HG03039 (cell line): ENCODE measurements around the gene TMEM37.
"Not testable (repeated sequence)": the region's sequence is repeated elsewhere in the genome, so short reads cannot be mapped to it uniquely, and the experiment has no call there.

Experiments used
- ATAC-seq: cut with Tn5 transposase; IDR thresholded peaks from one replicate; pipeline ENCODE4 v1.9.1; 2021; ENCODE audit warnings: mild to moderate bottlenecking, moderate library complexity; ENCODE audit not compliant: unreplicated experiment

The TMEM37 gene

DNA sequence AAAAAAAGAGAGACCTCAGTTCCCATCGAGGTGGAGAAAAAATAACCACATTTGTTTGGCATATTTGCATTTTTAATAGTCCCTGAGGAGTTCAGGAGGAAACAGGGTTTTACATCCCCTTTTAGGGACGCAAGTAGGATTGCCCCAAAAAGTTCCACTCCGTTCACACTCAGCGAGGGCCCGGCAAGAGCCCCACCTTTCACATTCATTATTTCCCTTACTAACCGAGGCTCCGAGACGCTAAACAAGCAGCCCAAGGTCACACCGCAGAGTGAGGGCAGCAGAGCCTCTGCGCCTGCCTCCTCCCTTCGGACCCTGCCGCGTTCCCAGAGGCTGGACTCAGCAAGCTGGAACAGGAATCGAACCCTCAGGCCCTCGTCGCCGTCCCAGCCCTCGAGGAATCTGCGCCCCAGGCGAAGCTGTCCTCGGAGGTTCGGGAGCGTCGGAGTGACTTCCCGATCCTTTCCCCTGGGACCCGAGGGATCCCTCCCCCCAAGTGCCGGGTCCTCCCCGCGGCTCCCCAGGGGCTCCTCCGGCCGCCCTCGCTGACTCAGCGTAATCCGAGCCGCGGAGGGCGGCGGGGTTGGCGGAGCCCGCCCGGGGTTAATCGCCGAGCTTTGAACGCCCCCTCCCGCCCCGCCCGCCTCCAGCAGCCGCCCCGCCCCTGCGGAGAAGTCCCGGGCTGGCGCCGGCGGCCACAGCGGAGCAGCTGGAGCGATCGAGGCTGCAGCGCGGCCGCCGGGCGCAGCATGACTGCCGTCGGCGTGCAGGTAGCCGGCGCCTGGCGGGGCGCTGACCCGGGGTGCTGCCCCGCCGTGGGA, at the start of gene TMEM37:
TMEM37 (plus strand) TSS at position 700 of the 821 bp plus-strand sequence; CDS start at position 750, 50 bp downstream.
- peak; percentile 69 for ATAC-seq

DNA sequence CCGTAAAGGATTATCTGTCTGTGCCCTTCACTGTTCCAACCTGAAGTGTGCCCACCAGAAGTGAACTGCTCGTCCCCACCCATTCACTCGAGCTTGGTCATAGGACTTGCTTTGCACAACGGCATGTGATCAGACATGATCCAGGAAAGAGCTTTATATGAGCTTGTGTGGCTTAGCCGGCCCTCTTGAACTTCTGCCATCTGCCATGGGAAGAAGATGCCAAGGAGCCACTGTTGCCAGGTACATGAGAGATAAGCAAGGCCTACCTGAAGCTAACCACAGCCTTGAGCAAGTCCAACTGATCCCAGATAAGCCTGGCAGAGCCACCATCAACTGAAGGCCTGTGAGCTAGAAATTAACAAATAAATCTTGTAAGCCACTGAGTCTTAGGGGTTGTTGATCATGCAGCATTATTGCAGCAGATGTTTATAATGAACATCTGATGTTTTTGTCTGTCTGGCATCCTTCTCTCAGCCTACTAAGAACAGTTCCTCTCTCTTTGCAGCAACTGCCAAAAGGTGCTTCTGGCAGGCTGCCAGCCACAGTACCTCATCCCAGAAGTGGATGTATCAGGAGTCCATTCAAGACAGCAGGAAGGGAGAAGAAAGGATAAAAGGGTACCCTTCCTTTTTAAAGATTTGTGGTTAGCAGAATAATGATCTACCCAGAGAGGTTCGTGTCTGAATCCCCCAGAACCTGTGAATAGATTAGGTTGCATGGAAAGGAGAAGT, 48.1 kb upstream of the TMEM37 start:
- no peak for ATAC-seq

DNA sequence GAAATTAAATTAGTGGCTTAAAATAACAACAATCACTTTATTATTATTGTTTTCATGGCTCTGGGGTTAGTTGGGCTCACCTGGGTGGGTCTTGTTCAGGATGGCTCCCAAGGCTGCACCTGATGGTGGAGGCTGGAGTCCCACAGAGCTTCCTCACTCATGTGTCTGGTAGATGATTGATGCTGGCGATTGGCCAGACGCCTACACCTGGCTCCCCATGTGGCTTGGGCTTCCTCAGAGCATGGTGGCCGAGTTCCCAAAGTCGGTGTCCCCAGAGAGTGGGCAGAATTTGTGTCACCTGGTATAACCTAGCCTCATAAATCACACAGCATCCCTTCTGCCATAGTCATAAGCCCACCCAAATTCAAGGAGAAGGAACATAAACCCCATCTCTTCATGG, 46.7 kb upstream of the TMEM37 start:
- ATAC-seq = no peak

- no peak for ATAC-seq
These were observed 46.2 kb upstream of the TMEM37 start for GRCh38 chr2:119385466-119385865.

DNA sequence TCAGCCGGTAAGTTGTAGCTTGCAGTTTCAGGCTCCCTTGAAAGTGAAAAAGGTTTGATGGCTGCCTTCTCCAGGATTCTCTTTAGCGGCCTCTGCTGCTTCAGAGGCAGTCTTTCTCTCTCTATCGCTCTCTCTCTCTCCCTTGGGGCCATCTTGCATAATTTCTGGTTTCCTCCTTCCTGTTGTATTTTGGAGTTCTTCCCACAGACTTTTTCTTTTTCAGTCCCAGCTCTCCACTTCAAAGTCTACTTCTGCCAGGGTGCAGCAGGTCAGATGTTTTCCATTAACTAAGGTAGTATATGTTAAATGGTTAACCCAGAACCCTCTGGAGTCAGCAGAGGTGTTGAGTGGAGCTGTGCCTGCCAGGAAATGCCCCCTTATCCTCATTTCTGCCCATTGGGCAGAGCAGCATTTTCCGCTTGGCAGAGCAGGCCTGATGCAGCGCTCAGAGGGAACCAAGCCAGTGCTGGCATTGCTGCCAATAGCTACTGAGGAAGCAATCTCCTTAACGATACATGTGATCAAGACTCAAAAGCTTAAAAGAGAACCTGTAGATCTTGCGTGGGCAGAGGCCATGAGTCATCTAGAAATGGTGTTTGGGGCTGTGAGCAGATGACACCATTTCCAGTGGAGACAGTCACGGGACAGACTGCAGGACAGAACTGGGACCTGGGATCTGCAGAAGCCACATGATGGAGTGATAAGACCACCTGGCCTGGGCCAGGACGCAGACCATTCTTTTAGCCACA, 44.1 kb upstream of the TMEM37 start:
- ATAC-seq = peak; percentile 83

DNA sequence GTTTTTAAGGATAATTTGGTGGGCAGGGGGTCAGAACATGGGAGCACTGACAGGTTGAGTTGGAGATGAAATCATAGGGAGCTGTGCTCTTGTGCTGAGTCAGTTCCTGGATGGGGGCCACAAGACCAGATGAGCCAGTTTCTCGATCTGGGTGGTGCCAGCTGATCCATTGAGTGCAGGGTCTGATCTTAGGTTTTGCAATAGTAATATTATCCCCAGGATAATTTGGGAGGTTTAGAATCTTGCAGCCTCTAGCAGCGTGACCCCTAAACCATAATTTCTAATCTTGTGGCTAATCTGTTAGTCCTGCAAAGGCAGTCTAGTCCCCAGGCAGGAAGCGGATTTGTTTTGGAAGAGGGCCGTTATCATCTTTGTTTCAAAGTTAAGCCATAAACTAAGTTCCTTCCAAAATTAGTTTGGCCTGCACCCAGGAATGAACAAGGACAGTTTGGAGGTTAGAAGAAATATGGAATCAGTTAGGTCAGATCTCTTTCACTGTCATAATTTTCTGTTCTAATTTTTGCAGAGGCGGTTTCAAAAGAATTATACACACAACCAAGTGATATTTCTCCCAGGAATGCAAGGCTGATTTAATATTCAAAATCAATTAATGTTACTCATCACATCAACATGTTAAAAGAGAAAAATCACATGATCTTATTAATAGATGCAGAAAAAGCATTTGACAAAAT, 41.9 kb upstream of the TMEM37 start:
- no peak for ATAC-seq

DNA sequence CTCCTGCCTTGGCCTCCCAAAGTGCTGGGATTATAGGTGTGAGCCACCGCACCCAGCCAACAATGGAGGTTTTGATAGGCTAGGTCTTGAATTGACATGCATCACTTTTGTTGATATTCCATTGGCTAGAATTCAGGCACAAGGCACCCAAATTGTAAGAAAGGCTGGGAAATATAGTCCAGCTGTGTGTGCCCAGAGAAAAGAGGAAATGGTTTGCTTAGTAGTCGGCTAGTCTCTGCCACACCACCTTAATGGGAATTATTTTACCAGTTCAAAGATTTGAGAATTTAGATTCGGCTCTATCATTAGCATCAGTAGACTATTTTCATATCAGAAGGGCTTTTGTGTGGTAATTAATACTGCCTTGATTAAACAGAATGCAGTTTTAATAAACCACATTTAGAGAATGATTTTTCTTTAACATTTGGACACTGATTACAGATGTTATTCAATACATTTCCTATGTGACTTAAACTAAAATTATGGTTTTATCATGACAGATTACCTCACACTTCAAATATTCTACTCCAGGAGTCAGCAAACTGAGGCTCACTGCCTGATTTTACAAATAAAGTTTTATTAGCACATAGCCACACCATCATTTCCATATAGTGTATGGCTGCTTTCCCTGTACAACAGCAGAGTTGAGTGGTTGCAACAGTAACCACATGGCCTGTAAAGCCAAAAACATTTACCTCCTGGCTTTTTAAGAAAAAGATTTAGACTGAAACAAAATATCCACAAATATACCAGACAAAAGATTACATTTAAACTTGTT, 37.5 kb upstream of the TMEM37 start:
- ATAC-seq = no peak

DNA sequence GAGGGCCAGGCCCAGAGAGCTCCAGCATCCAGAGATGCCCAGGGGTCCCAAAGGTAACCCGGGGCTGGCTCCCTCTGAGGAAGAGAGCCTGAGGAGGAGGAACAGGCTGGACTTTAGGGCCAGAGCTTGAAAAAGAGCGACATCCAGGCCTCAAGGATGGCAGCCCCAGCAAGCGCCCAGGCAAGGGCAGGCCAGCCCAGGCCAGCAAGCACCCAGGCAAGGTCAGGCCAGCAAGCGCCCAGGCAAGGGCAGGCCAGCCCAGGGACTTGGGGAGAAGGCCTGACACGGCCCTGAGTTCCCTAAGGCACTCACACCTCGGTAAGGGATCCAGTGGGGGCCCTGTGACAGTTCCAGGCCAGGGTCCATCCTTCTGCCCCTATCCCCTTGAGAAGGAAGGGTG, 34.5 kb upstream of the TMEM37 start:
- ATAC-seq = no peak

DNA sequence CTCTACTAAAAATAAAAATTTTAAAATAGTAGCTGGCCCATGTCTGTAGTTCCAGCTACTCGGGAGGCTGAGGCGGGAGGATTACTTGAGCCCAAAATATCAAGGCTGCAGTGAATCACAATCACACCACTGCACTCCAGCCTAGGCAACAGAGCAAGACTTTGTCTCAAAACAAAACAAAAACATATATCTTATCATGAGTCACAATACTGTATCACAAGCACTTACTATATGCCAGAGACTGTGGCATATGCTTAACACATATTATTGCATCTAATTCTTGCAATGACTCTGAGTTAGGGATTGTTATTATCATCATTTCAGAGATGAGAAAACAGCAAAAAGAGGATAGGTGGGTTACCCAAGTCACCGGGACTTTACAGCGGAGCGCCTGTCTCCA, 29.5 kb upstream of the TMEM37 start:
- ATAC-seq = no peak

DNA sequence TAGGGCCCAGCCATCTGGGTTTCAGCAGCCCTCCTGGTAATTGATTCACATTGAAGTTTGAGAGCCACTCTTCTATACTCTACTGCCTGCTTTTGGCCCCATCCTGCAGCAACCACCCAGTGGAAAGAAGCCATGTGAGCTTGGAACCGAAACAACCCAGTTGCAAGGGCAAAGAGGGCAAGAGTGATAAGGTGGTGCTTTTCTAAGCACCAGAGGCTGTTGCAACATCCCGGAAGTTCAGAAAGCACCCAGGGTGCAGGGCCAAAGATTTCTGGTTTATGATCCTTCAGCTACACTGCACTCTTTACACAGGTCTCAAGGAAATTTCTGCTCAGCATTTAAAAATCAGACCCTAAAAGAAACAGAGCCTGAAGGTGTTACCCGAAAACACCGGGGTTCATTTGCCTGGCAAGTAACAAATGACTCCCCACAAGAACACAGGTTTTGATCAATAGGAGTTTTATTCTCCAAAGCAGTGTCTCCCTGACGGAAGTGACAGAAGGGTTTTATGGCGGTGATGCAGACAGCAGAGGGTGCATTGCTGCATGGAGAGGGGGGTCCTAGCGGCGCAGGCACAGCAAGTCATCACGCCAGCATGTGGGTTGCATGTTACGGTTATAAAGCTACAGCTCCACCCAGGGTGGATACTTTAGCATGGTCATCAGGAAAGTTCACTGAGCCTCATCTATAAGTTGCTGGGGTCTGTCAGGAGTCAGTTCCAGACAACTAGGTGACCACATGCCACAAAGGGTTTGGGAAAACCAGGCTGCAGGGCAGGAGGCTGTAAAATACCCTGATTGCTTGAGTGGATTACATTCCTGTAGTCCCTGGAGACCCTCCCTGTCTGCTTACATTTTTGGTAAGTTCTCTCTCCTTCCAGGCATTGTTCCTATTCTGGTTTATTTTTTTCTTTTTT, 28.8 kb upstream of the TMEM37 start:
- ATAC-seq = no peak

DNA sequence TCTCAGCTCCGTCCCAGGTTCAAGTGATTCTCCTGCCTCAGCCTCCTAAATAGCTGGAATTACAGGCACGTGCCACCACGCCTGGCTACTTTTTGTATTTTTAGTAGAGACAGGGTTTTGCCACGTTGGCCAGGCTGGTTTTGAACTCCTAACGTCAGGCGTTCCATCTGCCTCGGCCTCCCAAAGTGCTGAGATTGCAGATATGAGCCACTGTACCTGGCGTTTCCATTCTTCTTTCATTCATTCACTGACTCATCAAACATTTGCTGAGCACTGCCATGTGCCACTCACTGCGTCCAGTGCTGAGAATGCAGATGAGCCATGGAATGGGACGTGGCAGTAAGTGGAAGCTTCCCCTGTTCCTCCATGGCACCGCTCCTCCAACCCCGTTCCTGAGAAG, 28.0 kb upstream of the TMEM37 start:
- ATAC-seq = not testable (repeated sequence)

- no peak for ATAC-seq
These were observed 26.5 kb upstream of the TMEM37 start for GRCh38 chr2:119405151-119405550.

DNA sequence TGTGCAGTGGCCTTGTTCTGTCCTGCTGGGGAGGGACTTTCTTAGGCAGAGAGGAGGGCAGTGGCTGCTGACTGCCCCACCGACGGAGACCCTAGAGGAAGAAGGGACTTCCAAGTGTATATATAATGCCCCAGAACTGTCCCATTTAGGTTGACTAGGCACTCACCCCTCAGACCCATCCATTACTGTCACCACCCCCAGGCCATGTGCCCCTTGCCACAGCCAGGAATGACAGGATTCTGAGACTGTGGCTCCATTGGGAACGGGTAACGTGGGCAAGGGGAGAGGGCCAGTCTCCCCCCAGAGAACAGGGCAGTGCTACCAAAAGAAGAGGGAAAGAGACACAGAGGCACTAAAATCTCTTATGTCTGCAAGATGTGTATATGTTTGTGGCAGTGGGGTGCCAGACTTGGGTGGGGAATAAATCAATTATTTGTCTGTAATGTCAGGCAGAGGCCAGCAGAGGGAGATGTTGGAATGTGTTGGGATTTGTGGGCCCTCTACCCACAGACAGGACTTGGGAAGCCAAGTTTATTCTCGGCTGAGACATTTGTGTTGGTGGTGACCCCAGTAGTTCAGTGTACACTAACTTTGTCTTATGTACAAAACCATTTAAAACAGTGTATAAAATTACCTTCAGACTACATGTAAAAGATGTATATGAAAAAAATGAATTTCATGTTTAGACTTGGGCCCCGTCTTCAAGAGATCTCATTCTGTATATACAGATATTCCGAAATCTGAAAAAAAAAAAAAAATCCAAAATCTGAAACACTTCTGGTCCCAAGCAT, 24.0 kb upstream of the TMEM37 start:
- no peak for ATAC-seq

GRCh38 chr2:119408221-119408619, 23.4 kb upstream of the TMEM37 start:
- ATAC-seq = no peak

GRCh38 chr2:119409506-119409905, 22.1 kb upstream of the TMEM37 start:
- ATAC-seq = no peak

- no peak for ATAC-seq
These were observed 16.8 kb upstream of the TMEM37 start for GRCh38 chr2:119414894-119415293.

- ATAC-seq = no peak
These were observed 16.0 kb upstream of the TMEM37 start for GRCh38 chr2:119415630-119416029.

DNA sequence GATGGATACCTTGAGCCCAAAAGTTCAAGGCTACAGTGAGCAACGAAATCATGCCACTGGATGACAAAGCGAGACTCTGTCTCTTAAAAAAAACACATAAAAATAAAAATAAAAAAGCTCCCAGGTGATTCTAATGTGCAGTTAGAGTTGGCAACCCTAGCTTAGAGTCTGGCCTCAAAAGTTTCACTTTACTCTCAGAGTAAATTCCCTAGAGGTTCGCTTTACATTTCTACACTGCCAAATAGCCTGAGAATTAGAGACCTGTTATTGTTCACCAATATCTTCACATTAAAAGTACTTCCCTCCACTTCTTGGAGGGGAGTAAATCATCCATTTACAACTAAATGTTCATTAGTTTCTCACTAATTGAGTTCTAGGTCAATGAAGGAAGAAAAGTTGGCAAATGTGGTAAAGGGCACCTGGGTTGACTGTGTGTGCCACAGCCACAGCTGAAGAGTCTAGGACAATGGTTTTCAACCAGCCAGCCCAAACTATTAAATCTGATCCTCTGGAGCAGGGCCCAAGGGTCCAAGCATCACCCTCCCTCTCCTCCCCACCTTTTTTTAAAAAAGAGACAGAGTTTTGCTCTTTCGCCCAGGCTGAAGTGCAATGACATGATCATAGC, 15.2 kb upstream of the TMEM37 start:
- ATAC-seq = no peak
